GM18867 (cell line): ENCODE measurements around the gene ZP4.

Experiments
- ATAC-seq: cut with Tn5 transposase; IDR thresholded peaks from one replicate; pipeline ENCODE4 v1.9.1; 2021; ENCODE audit warnings: mild to moderate bottlenecking, moderate library complexity; ENCODE audit not compliant: unreplicated experiment

Gene ZP4, protein sequence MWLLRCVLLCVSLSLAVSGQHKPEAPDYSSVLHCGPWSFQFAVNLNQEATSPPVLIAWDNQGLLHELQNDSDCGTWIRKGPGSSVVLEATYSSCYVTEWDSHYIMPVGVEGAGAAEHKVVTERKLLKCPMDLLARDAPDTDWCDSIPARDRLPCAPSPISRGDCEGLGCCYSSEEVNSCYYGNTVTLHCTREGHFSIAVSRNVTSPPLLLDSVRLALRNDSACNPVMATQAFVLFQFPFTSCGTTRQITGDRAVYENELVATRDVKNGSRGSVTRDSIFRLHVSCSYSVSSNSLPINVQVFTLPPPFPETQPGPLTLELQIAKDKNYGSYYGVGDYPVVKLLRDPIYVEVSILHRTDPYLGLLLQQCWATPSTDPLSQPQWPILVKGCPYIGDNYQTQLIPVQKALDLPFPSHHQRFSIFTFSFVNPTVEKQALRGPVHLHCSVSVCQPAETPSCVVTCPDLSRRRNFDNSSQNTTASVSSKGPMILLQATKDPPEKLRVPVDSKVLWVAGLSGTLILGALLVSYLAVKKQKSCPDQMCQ

DNA sequence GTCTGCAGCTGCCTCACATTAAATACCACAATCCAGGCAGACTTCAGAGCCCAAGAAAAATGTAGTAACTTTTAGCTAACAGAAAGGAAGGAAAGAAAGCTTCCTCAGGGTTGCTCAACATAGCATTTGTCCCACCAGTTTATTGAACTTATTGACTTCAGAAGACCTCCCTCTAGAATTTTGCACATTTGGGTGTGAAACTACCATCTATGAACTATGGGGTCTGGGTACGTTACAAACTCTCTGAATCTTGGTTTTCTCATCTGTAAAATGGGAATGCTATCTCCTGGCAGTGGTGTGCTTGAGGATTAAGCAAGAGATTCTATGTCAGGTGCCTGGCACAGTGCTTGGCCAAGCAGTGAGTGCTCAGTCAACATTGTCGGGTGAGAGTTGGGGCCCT, at the start of gene ZP4:
Gene ZP4, minus strand, starts transcription at position 101 of the 400 bp plus-strand sequence. CDS start 287 bp downstream, outside the sequence.
- no peak for ATAC-seq

DNA sequence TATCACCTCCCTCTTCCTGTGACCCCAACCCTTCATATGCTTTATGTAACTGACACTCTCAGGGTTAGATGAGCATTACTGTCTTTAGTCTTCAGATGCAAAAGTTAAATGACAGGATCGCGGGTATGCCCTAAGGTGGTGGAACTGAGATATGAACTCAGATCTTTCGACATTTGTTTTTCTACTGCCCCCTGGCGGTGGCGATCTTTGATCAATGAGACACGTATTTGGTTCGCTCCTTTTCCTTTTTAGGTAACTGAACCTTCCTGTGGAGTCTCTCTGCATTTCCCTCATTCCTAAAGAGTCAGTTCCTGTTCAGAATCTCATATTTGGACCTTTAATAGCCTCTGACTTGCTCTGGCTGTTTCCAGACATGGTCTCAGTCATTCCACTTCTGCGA, 47.8 kb upstream of the ZP4 start:
- no peak for ATAC-seq

DNA sequence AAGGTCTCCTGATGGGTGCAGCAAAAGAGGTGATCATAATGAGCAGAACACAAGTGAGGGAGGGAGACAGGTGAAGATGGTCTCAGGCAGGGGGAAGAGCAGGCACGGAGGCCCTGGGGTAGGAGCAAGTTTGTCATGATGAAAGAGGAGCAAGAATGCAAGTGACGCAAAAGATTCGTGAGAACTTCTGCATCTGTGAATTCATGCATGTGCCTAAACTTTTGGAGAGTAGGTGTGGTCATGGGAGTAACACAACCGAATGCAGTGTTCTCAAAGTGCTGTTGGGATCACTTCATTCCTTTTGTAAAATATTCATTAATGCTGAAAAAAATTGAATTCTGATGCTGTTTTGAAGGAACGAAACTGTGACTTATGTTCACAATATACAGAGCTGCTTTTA, 47.3 kb upstream of the ZP4 start:
- no peak for ATAC-seq

DNA sequence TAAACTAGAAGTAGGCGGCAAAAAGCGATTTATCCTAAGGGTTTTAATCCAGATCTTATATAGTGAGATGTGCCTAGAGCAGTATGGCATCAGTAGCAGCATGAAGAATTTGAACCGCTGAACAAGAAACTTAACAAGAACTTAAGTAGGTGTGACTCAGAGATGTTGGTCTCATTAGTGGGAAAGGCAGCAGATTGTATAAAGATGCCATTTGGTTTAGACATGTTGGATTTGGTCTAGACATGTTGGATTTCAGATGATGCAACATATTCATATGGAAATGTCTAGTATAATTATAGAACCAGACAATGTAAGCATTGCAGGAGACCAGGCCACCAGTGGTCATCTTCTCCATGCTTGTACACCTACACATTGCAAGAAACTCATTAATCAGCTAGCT, 42.1 kb upstream of the ZP4 start:
- ATAC-seq, result no peak

DNA sequence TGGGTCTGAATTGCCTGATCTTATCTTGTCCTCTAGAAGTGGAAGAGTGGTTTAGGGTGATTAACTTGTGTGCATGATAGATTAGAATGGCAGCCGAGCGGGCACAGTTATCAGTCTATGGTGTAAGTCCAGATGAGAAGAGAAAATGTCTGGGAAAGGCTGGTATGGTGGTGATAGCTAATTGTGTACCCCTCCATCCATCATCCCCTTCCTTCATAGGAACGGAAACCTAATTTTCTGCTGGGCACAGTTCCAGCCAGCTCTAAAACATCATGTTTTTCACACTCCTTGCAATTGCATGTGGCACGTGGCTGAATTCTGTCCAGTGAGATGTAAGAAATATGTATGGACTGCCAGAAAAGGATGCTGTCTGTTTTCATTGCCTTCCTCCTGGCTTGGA, 40.9 kb upstream of the ZP4 start:
- ATAC-seq, result no peak

DNA sequence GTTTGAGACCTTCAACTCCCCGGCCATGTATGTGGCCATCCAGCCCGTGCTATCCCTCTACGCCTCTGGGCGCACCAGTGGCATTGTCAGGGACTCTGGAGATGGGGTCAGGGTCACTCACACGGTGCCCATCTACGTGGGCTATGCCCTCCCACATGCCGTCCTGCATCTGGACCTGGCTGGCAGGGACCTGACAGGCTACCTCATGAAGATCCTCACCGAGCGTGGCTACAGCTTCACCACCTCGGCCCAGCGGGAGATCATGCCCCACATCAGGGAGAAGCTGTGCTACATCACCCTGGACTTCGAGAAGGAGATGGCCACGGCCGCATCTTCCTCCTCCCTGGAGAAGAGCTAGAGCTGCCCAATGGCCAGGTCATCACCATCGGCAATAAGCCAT, 36.5 kb upstream of the ZP4 start:
- no peak for ATAC-seq

DNA sequence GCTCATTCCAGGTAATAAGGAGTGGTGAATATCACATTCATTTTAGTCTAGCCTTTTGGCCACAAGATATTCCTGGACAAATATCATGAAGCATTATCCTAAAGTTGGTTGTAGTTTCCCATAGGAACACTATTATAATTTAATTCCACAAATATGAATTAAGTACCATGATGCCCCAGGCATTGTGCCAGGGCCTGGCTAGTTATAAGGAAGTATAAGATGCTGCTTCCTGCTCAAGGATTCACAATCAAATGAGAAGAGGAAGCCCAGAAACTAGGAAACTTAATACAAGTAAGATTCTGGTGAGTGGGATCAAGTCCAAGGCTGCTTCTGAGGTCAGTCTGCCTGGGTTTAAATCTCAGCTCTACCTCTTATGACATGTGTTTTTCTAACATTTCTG, 30.6 kb upstream of the ZP4 start:
- ATAC-seq, result no peak

DNA sequence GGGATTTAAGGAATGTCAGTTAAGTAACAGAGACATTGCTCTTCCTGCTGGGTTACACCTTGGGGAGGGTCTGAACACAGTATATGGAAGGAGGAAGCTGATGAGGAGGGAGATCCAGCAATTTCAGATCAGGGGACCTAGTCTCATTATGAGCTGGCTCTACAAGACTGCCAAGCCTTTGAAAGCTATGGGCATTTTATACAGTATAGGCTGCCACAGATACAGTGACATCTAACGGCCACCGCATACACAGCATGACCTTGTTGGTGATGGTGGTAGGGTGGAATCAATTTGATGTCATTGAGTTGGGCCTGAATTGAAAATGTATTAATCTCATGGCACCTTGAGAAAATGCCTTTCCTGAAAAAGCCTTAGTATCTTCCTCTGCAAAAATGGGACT, 22.6 kb upstream of the ZP4 start:
- ATAC-seq, result no peak

DNA sequence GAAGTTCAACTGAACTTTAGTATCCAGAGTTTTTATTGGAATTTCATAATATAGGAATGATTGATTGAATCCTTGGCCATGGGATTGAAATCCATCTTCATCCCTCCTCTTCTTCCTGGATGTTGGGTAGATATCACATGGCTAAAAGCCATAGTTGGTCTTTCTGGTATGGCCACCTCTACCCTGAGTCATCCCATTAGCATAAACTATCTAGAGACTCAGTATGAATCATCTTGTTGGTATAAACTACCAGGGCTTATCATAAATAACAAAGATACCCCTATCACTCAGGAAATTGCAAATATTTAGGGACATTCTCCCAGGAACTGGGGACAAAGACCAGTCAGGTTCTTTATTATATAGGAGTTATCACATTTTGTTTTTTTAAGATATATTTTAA, 21.2 kb upstream of the ZP4 start:
- ATAC-seq, result no peak

DNA sequence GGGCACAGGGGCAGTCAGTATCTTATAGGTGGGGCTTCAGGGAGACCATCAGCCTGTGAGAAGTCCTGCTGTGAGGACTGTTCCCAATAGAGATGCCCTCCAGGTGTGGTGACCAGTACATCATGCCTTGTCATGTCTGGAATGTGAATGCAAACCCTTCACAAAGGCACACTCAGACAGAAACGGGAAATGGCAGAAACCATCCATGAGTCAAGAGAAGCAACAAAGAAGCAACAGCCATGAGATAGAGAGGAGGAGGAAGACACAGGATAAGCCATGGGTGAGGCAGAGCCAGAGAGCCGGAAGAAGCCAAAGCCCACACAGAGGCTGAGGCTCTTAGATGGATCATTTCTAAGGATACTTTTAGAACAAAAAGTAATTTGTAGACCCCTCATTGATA, 20.1 kb upstream of the ZP4 start:
- ATAC-seq, result no peak

DNA sequence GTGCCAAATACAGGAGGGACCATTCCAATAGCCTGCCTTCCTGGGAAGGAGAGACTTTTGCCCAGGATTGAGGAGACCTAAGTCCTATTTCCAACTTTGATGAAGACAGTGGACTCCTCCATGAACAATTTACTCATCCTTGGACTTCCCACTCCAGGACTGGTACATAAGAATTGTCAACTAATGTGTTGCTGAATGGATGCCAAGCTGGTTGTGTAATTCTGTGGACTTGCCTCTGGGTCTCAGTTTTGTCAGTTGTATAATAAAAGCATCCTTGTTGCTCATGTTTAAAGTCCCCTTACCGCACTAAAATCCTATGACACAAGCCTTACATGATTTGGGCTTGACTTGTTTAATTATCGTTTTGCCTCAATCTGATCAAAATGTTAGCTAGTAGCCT, 13.2 kb upstream of the ZP4 start:
- ATAC-seq, result no peak

DNA sequence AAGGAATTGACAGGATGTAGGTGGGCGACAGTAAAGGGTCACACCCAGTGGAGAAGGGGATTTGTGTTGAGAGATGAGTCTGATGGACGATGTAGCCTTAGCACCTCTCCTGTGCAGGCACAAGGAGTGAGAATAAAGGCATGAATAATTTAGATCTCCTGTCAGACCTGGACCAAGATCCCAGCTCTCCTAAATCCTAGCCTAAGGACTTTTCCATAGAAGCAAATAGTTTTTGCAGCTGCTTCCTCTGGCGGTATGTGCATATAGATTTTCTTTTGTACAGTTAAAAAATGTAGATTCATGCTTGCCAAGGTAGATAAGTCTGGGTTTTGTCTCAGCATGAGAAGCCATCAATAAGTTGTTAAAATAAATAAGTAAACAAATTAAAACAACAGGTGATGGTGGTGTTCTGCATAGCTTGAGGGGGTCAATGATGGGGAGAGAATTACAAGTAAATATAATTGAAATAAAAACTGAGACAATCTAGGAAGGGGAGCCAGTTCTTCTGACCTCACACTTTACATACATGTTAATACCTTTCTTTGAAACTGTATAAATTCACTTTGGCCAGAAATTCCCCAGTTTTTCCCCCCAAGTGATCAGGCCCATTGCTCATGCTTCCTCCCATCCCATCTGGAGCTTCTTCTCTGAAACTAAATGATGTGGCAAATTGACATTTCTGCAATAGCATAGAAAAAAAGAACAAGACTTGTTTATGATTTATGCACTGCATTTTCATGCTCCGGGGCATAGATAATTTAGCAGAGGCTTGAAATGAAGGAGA, 12.4 kb upstream of the ZP4 start:
- no peak for ATAC-seq

DNA sequence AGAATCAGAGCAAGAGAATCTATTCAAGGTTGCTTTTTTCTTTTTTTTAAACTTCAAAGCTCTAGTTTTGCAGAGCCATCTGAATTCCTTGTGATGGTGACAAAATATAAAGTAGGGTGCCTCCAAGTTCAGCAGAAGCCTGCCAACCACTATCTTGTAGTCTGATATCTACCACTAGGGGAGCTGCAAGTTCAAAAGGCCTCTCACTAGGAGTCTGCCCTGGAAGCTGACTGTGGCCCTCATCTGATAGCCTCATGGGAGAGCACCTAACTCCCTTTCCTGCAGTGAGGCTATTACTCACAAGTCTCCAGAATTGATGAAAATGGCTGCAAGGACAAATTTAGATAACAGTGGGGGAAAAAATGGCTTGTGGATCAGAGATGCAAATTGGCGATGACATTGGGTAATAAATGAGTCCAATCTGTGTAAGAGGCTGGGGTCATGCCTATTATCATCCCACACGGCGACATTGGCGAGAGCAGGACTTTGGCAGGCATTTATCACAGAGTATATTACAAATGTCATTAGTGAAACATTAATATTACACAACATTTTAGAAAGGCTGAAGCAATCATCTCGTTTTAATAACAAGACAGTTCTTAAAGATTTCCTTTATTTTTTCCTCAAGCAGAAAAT, 10.7 kb upstream of the ZP4 start:
- peak; percentile 75 for ATAC-seq

DNA sequence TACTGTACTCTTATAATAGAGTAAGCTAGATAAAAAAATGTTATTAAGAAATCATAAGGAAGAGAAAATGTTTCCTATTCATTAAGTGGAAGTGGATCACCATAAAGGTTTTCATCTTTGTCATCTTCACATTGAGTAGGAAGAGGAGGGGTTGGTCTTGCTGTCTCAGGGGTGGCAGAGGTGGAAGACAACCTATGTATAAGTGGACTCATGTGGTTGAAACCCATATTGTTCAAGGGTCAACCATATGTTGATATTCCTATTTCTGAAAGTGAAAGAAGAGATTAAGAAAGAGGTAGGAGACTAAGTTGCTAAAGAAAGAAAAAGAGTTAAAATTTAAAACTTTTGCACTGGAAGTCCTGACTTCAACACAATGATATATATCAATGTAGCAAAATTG, 4.9 kb upstream of the ZP4 start:
- no peak for ATAC-seq

DNA sequence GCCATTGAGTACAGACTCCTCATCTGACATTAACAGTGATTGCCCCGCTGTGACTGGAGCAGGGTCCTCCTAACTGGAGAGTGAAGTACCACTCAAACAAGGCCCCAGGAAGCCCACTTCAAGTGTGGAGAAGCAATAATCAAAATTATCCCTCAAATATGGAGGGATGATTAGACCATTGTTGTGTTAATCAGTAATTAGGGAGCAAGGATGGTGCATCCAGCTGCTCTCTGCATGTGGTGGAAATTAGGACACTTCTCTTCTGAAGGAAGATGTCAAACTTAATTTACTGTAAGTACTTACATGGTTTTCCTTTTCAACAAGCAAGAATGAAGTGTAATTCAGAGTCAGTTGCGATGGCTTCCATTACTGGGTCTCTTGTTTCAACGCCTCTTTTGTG, 3.4 kb upstream of the ZP4 start:
- no peak for ATAC-seq

DNA sequence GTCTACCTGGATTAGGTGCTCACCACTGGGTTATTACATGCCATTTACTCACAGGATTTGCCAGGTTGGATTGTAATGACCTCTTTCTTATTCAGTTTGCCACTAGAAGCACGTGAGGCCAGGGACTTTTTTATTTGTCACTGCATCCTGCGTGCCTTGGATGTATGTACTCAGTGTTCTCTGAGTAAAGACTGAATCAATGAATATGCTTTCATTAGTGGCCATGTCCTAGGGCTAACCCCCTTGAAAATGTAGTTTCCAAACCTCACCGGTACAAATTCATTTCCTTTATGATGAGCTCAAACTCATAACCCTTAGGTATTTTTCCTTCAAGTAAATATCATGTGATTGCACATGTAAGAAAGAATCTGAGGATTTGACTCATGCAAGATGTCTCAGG, 1.3 kb upstream of the ZP4 start:
- ATAC-seq, result no peak

DNA sequence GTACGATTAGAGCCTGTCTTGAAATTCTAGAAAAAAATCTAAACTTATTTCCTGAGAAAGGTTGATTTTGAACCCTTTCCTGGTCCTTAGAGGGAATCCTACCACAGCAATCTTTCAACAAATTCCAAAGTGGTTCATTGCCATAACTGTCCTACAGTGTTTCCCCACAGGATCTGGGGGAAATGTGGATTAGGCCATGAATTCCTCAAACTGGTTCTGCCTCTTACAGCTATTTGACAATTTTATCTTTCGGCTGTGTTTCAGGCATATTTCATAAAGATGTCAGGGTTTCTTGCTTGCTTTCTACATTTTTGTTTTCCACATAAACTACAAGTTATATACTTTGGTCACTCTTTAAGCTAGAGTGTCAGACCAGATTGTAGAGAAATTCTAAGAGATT, 544 bp upstream of the ZP4 start:
- ATAC-seq, result no peak

DNA sequence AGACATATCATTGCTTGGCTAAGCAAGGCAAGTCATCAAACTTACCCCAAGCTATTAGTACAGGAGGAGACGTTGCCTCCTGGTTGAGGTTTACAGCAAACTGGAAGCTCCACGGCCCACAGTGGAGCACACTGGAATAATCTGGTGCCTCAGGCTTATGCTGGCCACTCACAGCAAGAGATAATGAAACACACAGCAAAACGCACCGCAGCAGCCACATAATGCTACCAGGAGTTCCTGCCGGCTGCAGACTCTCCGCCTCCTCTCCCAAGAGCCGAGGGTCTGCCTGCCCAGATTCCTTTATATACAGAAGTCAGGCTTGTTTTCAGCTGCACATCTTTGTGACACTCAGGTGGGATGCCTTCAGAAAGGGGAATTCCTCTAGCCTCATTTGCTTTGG, 306 bp downstream of the ZP4 start:
- no peak for ATAC-seq

DNA sequence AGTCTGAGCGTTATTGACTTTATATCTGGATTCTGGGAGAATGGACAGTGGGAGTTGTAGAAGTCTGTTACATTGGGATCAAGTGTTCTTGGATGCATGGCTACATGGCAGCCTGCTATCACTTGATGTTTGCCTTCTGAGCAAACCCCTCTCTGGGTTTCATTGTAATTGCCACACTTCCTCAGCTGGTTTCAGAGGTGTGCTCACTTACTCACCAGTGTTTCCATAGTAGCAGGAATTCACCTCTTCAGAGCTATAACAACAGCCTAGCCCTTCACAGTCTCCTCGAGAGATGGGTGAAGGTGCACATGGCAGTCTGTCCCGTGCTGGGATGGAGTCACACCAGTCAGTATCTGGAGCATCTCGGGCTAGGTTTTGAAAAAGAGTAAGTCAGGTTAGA, 2.6 kb downstream of the ZP4 start:
- no peak for ATAC-seq

DNA sequence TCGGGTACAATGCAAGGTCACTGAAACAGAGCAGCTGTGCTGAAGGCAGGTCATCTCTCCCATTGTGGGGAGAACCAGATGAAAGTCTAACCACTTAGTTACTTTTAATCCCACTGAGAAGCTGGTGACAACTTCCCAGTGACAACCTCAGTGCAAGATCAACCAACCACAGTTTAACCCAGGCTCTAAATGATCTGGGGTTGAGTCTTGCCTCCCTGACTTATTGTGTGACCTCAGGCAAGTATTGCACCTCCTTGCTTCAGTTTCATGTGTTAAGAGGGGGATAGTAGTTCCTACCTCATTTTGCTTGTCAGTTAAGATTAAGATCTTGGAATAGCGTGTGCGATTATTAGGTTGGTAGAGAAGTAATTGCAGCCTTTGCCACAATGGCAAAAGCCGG, 3.2 kb downstream of the ZP4 start:
- no peak for ATAC-seq

DNA sequence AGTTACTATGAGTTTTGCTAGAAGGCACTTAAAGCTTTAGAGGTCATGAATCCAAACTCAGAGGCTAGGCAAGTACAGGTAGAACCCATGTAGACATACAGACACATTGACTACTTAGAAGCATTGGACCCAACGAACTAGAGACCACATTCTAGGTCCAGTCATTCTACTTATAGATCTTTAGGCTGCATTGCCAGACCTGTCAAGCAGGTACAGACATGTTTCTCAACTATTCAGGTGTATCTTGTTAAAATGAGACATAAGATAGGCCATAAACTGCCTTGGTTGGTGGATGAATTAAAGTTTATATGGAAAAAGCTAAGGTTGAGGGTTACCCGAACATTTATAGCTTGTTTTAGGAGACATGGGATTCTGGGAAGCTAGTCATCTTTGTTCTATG, 6.5 kb downstream of the ZP4 start:
- ATAC-seq, result no peak

DNA sequence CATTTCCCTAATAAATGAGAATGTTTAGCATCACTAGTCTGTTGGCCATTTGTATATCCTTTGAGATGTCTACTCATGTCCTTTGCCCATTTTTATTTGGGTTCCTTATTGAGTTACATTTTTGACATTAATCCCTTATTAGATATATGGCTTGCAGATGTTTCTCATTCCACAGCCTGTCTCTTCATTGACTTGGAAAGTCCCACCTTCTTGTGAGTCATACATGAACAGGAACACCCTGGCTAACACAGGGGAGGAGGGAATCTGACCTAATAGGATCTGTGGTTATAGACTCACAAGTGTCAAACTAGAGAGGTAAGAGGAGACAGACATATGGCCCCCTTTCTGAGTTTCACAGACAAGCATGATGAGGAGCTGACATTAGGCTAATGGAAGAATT, 11.5 kb downstream of the ZP4 start:
- ATAC-seq, result no peak
